22Rv1 (cell line): ENCODE results near the gene FAM47A.

Experiments used
- H3K27ac ChIP-seq: fragments of 450-650 bp; 2 replicates; pipeline ENCODE4 v1.5.1; 2017
- ZFX ChIP-seq: fragments of 450-650 bp; IDR thresholded peaks from 2 replicates; pipeline ENCODE4 v1.6.1; 2017; ENCODE audit warnings: antibody characterized with exemption, borderline replicate concordance
- TF ChIP-seq, protein P1 (sequence below): fragments of 450-650 bp; IDR thresholded peaks from 2 replicates; pipeline ENCODE4 v1.5.1; 2017; ENCODE audit warnings: mild to moderate bottlenecking

FAM47A gene

DNA sequence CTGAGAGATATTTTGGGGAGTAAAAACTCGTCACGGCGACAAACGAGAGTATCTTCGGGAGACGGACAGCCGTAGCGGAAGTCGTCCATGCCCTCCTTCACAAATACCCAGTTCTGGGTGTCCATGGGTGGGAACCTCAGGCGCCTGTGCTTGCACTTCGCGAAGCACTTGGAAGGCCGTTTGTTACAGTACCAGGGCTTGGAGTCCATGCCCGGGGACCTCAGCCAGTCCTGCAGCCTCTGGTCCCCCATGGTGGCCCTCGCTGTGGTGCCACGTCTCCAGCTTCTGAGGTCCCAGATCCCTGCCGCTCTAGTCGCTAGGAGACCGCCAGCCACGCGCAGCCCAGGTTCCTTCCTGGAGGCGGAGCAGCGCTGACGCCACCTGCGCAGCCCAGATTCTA lies at the start of gene FAM47A:
TSS of gene FAM47A (minus strand) at position 287 of the 400 bp plus-strand sequence. CDS start at position 251, 36 bp downstream.
- TF ChIP-seq, protein P1, sequence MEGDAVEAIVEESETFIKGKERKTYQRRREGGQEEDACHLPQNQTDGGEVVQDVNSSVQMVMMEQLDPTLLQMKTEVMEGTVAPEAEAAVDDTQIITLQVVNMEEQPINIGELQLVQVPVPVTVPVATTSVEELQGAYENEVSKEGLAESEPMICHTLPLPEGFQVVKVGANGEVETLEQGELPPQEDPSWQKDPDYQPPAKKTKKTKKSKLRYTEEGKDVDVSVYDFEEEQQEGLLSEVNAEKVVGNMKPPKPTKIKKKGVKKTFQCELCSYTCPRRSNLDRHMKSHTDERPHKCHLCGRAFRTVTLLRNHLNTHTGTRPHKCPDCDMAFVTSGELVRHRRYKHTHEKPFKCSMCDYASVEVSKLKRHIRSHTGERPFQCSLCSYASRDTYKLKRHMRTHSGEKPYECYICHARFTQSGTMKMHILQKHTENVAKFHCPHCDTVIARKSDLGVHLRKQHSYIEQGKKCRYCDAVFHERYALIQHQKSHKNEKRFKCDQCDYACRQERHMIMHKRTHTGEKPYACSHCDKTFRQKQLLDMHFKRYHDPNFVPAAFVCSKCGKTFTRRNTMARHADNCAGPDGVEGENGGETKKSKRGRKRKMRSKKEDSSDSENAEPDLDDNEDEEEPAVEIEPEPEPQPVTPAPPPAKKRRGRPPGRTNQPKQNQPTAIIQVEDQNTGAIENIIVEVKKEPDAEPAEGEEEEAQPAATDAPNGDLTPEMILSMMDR = no peak
- no peak for TF ChIP-seq ZFX
- no peak within 1 kb of the TSS for H3K27ac ChIP-seq

DNA sequence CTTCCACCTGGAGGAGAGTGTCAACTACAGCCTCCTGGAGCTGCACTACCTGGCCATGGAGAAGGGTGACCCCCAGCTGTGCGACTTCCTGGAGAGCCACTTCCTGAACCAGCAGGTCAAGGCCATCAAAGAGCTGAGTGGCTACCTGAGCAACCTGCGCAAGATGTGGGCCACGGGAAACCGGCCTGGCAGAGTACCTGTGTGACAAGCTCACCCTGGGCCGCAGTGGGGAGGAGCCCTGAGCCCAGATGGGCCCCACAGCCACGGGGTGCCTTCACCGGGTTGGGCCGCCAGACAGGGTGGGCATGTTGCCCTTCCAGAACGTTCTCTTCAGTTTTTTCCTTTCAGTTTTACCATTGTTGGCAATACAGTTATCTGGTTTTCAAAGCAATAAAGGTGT lies 15.2 kb upstream of the FAM47A start:
- TF ChIP-seq, protein P1 = no peak
- TF ChIP-seq ZFX = no peak
- no peak overlapping the region for H3K27ac ChIP-seq

DNA sequence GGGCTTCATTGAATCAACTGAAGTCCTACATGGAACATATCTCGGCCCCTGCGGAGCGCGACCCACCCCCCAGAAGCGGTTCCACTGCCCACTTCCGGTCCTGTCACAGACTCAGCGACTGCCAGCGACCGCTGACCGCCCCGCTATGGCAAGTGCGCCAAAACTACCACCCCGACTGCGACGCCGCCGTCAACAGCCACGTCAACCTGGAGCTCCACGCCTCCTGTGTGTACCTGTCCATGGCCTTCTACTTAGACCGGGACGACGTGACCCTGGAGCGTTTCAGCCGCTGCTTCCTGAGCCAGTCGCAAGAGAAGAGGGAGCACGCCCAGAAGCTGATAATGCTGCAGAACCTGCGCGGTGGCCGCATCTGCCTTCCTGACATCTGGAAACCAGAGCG lies 14.8 kb upstream of the FAM47A start:
- no peak for TF ChIP-seq ZFX
- TF ChIP-seq, protein P1 = no peak
- H3K27ac ChIP-seq = no peak overlapping the region

DNA sequence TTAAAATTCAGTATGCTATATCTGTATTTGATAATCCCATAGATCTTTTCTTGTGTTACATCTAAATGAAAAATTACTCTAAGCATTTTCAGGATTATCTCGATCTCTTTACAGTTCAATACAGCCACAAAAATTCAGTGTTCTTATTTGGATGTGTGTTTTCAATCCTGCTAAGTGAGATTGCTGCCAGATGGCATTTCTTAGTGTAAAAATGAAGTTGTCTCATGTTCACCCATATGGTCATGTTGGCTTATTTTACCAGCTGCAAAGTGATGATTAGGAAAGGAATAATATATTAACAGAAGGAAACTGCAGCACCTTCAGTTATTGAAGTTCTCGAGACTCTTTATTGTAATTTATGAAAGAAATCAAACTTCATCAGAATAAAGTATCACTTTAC lies 12.1 kb upstream of the FAM47A start:
- H3K27ac ChIP-seq = no peak overlapping the region
- TF ChIP-seq, protein P1 = no peak
- TF ChIP-seq ZFX = no peak

DNA sequence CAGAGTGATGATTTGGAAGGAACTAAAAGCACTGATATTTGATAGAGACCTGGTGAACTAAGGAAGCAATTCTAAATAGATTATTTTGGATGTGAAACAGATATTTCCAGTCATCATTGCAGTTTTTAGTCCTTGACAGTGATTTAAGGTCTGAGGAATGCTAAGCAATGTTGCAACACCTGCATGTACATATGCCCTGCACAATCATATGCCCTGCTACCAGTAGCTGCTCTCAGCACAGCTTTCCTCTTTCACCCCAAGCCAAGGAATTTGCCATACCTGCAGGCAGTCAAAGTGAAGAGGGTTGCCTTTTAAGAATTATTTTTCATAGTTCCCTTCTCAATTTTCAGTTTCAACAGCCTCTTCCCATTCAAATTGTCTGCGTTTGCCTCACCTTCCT lies 8.7 kb upstream of the FAM47A start:
- H3K27ac ChIP-seq = no peak overlapping the region
- TF ChIP-seq, protein P1 = no peak
- TF ChIP-seq ZFX = no peak

DNA sequence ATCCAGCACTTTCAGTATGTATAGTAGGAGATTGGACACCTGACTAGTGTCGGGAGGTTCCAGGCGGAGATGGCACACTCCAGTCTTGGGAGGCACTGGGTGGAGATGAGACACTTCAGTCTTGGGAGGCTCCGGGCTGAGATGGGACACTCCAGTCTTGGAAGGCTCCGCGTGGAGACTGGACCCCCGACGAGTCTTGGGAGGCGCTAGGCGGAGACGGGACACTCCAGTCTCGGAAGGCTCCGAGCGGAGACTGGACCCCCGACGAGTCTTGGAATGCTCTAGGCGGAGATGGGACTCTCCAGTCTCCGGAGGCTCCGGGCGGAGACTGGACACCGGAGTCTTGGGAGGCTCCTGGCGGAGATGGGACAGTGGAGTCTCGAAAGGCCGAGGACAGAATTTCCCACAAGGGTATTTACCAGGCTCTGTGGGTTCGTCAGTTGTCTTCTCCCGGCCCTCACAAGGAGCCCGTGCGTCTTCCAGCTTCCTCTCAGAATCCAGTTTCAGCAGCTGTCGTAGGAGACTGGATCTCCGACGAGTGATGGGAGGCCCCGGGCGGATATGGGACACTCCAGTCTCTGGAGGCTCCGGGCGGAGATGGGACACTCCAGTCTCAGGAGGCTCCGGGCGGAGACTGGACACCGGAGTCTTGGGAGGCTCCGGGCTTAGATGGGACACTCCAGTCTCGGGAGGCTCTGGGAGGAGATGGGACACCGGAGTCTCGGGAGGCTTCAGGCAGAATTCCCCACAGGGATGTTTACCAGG lies 952 bp downstream of the FAM47A start:
- H3K27ac ChIP-seq = no peak overlapping the region
- TF ChIP-seq, protein P1 = no peak
- TF ChIP-seq ZFX = no peak

DNA sequence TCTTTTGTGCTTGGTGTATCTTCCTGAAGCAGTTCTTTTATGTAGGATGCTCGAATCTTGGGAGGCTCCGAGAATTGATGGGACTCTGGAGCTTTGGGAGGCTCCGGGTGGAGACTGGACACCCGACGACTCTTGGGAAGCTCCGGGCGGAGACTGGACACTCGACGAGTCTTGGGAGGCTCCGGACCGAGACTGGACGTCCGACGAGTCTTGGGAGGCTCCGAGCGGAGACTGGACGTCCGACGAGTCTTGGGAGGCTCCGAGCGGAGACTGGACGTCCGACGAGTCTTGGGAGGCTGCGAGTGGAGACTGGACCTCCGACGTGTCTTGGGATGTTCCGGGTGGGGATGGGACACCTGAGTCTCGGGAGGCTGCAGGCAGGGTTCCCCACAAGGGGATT lies 1.6 kb downstream of the FAM47A start:
- no peak overlapping the region for H3K27ac ChIP-seq
- TF ChIP-seq ZFX = no peak
- TF ChIP-seq, protein P1 = no peak
